Dendritic cell treated with granulocyte-macrophage colony-stimulating factor and Interleukin-4, amounts not matched to agents 40 ng/mL and 50 ng/mL, for 4 days (primary cell): ENCODE results near the gene CBLC.
"Not testable (repeated sequence)": the region's sequence is repeated elsewhere in the genome, so short reads cannot be mapped to it uniquely, and the experiment has no call there.

Source experiments
- H3K27ac Mint-ChIP-seq: one replicate; pipeline ENCODE4 v1.8.0; 2022; ENCODE audit warnings: mild to moderate bottlenecking, mixed read lengths
- H3K27me3 Mint-ChIP-seq: one replicate; pipeline ENCODE4 v1.8.0; 2022; ENCODE audit warnings: mild to moderate bottlenecking, mixed read lengths
- H3K36me3 Mint-ChIP-seq: one replicate; pipeline ENCODE4 v1.8.0; 2022; ENCODE audit warnings: low read depth, mixed read lengths
- H3K4me1 Mint-ChIP-seq: one replicate; pipeline ENCODE4 v1.8.0; 2022; ENCODE audit warnings: low read depth, mixed read lengths
- H3K4me3 Mint-ChIP-seq: one replicate; pipeline ENCODE4 v1.8.0; 2022; ENCODE audit warnings: mild to moderate bottlenecking, moderate library complexity, mixed read lengths
- H3K9me3 Mint-ChIP-seq: one replicate; pipeline ENCODE4 v1.8.0; 2022; ENCODE audit warnings: mixed read lengths
- intact Hi-C: fragments of 100-400 bp; cut with micrococcal nuclease; formaldehyde crosslinking; loops from one replicate; pipeline ENCODE4 v1.15.0; 2022

The CBLC gene

GRCh38 chr19:44820648-44821609, 43.2 kb downstream of the CBLC start:
- Mint-ChIP-seq H3K4me1 (peaks cover 29% of the 10 kb centered on the region), H3K4me3 (no peak overlapping the region), H3K27ac (no peak overlapping the region), H3K36me3 (no peaks in the 10 kb centered on the region), H3K27me3 (peaks cover 35% of the 10 kb centered on the region), H3K9me3 (no peaks in the 10 kb centered on the region)
- intact Hi-C loops = no loop called here

- intact Hi-C loops = no loop called here
- Mint-ChIP-seq H3K27ac (peak overlapping the region; percentile 18), H3K4me1 (peaks cover 29% of the 10 kb centered on the region), H3K36me3 (no peaks in the 10 kb centered on the region), H3K9me3 (no peaks in the 10 kb centered on the region), H3K4me3 (no peak overlapping the region), H3K27me3 (peaks cover 44% of the 10 kb centered on the region)
Measured at GRCh38 chr19:44822177-44822576, 44.5 kb downstream of the CBLC start.

- Mint-ChIP-seq H3K27ac (peak overlapping the region; percentile 18), H3K36me3 (no peaks in the 10 kb centered on the region), H3K9me3 (no peaks in the 10 kb centered on the region), H3K4me3 (no peak overlapping the region), H3K27me3 (peaks cover 42% of the 10 kb centered on the region), H3K4me1 (peaks cover 29% of the 10 kb centered on the region)
- intact Hi-C loops = no loop called here
Measured at GRCh38 chr19:44822670-44823372, 45.1 kb downstream of the CBLC start.

GRCh38 chr19:44823373-44823698, 45.6 kb downstream of the CBLC start:
- intact Hi-C loops = no loop called here
- Mint-ChIP-seq H3K27me3 (peaks cover 38% of the 10 kb centered on the region), H3K4me1 (peaks cover 29% of the 10 kb centered on the region), H3K27ac (peak overlapping the region; percentile 18), H3K9me3 (no peaks in the 10 kb centered on the region), H3K36me3 (no peaks in the 10 kb centered on the region), H3K4me3 (no peak overlapping the region)

GRCh38 chr19:44824761-44825160, 47.1 kb downstream of the CBLC start:
- H3K27ac Mint-ChIP-seq = no peak overlapping the region
- H3K27me3 Mint-ChIP-seq = peaks cover 24% of the 10 kb centered on the region
- H3K4me3 Mint-ChIP-seq = no peak overlapping the region
- peaks cover 29% of the 10 kb centered on the region for H3K4me1 Mint-ChIP-seq
- no peaks in the 10 kb centered on the region for H3K36me3 Mint-ChIP-seq
- H3K9me3 Mint-ChIP-seq = no peaks in the 10 kb centered on the region
- intact Hi-C loops = no loop called here

- H3K9me3 Mint-ChIP-seq, H3K36me3 Mint-ChIP-seq, intact Hi-C loops: not testable (repeated sequence)
Measured at GRCh38 chr19:44832875-44833274, 55.2 kb downstream of the CBLC start.

GRCh38 chr19:44834399-44834798, 56.7 kb downstream of the CBLC start:
- intact Hi-C loops, H3K27ac Mint-ChIP-seq, H3K36me3 Mint-ChIP-seq, H3K4me1 Mint-ChIP-seq, H3K9me3 Mint-ChIP-seq, H3K4me3 Mint-ChIP-seq: not testable (repeated sequence)
- peaks cover 27% of the 10 kb centered on the region for H3K27me3 Mint-ChIP-seq

More at GRCh38 chr19:44832875-44833274, 55.2 kb downstream of the CBLC start:
- H3K27ac Mint-ChIP-seq, H3K4me1 Mint-ChIP-seq, H3K4me3 Mint-ChIP-seq: not testable (repeated sequence)
- H3K27me3 Mint-ChIP-seq = peaks cover 27% of the 10 kb centered on the region

GRCh38 chr19:44839276-44839675, 61.6 kb downstream of the CBLC start:
- H3K4me3 Mint-ChIP-seq = no peak overlapping the region

GRCh38 chr19:44840811-44841210, 63.1 kb downstream of the CBLC start:
- Mint-ChIP-seq H3K27ac (no peak overlapping the region), H3K9me3 (no peaks in the 10 kb centered on the region), H3K4me1 (peaks cover 11% of the 10 kb centered on the region), H3K4me3 (no peak overlapping the region), H3K27me3 (peaks cover 12% of the 10 kb centered on the region), H3K36me3 (peaks cover 3% of the 10 kb centered on the region)
- intact Hi-C loops = loop anchor here (5.0 to 10.0 kb wide), 2 partner anchors 116 to 269 kb away; no protein-coding TSS in a partner anchor

More at GRCh38 chr19:44839276-44839675, 61.6 kb downstream of the CBLC start:
- Mint-ChIP-seq H3K4me1 (no peaks in the 10 kb centered on the region), H3K27ac (no peak overlapping the region), H3K9me3 (no peaks in the 10 kb centered on the region), H3K27me3 (peaks cover 18% of the 10 kb centered on the region), H3K36me3 (no peaks in the 10 kb centered on the region)
- intact Hi-C loops = no loop called here

- Mint-ChIP-seq H3K27me3 (peaks cover 10% of the 10 kb centered on the region), H3K4me3 (no peak overlapping the region), H3K27ac (no peak overlapping the region), H3K36me3 (peaks cover 7% of the 10 kb centered on the region), H3K9me3 (no peaks in the 10 kb centered on the region), H3K4me1 (peaks cover 11% of the 10 kb centered on the region)
- intact Hi-C loops = loop anchor here (5.0 to 10.0 kb wide), 2 partner anchors 116 to 269 kb away; no protein-coding TSS in a partner anchor
Measured at GRCh38 chr19:44841231-44841630, 63.5 kb downstream of the CBLC start.

GRCh38 chr19:44845286-44845611, 67.6 kb downstream of the CBLC start:
- Mint-ChIP-seq H3K4me3 (peak overlapping the region; percentile 91), H3K27ac (peak overlapping the region; percentile 93), H3K27me3 (peaks cover 2% of the 10 kb centered on the region), H3K36me3 (peaks cover 20% of the 10 kb centered on the region), H3K4me1 (peaks cover 44% of the 10 kb centered on the region), H3K9me3 (no peaks in the 10 kb centered on the region)
- intact Hi-C loops = loop anchor here (2.0 to 10.0 kb wide), 4 partner anchors 44 to 156 kb away; no protein-coding TSS in a partner anchor

GRCh38 chr19:44845612-44846454, 68.1 kb downstream of the CBLC start, which contains the start of gene NECTIN2:
TSS of gene NECTIN2 (plus strand) at chr19:44846297. CDS start at chr19:44846526, 229 bp downstream.
- Mint-ChIP-seq H3K27ac (peak within 1 kb of the TSS; percentile 93), H3K9me3 (no peaks in the 10 kb centered on the region)

GRCh38 chr19:44846455-44847143, 68.9 kb downstream of the CBLC start:
- Mint-ChIP-seq H3K27ac (peak overlapping the region; percentile 93), H3K4me1 (peaks cover 57% of the 10 kb centered on the region), H3K36me3 (peaks cover 28% of the 10 kb centered on the region), H3K27me3 (peaks cover under 1% of the 10 kb centered on the region), H3K9me3 (no peaks in the 10 kb centered on the region), H3K4me3 (peak overlapping the region; percentile 91)
- intact Hi-C loops = loop anchor here (2.0 to 10.0 kb wide), 4 partner anchors 22 to 122 kb away; partner anchors contain the start of gene TOMM40

More at GRCh38 chr19:44845612-44846454, 68.1 kb downstream of the CBLC start, which contains the start of gene NECTIN2:
- H3K4me3 Mint-ChIP-seq = peak within 1 kb of the TSS; percentile 91
- intact Hi-C loops = loop anchor here (2.0 to 10.0 kb wide), 6 partner anchors 23 to 157 kb away; partner anchors contain the start of gene TOMM40
- H3K4me1 Mint-ChIP-seq = peaks cover 50% of the 10 kb centered on the region
- peaks cover 20% of the 10 kb centered on the region for H3K36me3 Mint-ChIP-seq
- peaks cover 2% of the 10 kb centered on the region for H3K27me3 Mint-ChIP-seq
